Activated CD8-positive, alpha-beta memory T cell treated with anti-CD3 and anti-CD28 coated beads, Interleukin-2, amount 50 U/mL, for 24 hours (primary cell): ENCODE data around the gene NRXN3.

Experiments used
- DNase-seq: peaks from one replicate; pipeline ENCODE4 v3.0.0-alpha.2; 2020; ENCODE audit errors: extremely low read depth

Gene NRXN3

GRCh38 chr14:79575032-79575431 lies 1404.9 kb downstream of the NRXN3 start:
- no peak for DNase-seq

DNA sequence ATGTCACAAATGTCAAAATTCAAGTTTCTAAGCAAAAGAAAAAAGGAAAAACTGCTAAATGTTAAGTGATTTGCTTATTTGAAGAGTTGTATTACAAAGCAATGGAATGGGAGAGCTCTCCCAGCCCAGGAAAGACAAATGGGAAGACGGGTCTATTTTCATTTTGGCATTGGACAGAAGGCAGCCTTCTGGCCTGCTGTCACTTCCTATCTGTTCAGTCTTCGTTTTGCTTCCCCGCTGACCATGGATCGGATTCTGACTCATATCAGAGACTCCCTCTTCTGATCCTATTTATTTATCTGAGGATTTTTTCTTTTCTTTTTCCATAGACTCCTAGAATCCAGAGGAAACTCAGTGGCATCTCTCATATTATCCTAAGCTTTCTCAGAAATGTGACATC lies 1406.3 kb downstream of the NRXN3 start:
- DNase-seq, result no peak

- DNase-seq, result no peak
Measured at GRCh38 chr14:79578470-79578869, 1408.3 kb downstream of the NRXN3 start.

GRCh38 chr14:79580414-79580813 lies 1410.2 kb downstream of the NRXN3 start:
- DNase-seq, result no peak

DNA sequence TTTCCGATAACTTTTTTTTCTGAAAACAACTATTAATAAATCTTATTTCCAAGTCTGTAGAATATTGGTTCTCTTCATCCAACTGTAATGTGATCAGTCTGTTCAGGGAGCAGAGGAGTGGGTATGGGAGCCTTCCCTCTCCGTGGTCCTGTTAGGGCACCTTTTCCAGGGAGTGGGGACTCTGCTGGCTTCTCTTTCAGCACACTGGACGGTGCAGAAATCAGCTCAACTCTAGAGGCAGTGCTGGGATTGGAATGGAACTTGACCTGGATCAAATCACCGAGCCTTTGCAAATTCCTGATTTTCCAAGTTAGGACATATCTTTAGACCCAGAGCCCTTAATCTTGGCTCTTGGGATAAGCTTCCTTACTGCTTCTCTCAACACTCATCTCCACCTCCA lies 1410.7 kb downstream of the NRXN3 start:
- no peak for DNase-seq

GRCh38 chr14:79581912-79582576 lies 1411.9 kb downstream of the NRXN3 start:
- no peak for DNase-seq

- DNase-seq, result no peak
Measured at GRCh38 chr14:79583738-79584408, 1413.7 kb downstream of the NRXN3 start.

DNA sequence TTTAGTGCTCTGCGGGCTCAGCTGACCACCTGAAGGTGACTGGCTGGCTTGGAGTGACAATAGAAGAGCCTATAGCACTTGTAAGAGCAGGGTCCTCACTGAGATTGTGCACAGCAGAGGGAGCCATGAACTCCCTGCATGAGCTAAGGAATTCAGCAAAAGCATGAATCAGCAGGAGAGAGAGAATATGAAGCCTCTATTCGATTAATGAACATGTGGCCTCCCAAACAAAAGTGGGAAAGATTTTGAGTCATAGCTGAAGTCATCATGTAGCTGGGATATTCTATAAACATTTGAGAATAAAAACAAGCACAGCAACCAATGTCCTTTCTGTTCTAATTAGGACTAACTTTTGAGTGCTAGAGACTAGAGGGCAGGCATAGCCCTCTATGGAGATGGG lies 1414.5 kb downstream of the NRXN3 start:
- DNase-seq, result no peak

- no peak for DNase-seq
Measured at GRCh38 chr14:79585845-79586244, 1415.7 kb downstream of the NRXN3 start.

DNA sequence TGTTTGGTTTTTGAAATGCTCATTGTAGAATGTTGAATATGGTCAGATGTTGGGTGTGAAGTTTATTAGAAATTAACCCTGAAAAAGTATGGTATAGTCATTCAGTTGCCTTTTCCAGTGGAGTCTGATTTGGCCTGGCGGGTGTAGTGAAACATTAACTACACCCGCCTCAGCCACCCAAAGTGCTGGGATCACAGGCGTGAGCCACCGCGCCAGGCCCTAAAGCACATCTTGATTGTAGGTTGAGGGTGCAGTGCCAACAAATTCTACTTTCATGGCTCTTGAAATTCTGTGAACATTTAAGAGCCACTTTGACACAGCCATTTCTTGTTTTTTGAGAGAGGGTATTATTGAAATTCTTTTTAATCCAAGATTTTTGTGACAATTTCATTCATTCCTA lies 1416.2 kb downstream of the NRXN3 start:
- no peak for DNase-seq

- DNase-seq, result no peak
Measured at GRCh38 chr14:79586989-79587598, 1416.9 kb downstream of the NRXN3 start.

- no peak for DNase-seq
Measured at GRCh38 chr14:79587875-79588274, 1417.7 kb downstream of the NRXN3 start.

GRCh38 chr14:79588398-79588797 lies 1418.2 kb downstream of the NRXN3 start:
- no peak for DNase-seq

DNA sequence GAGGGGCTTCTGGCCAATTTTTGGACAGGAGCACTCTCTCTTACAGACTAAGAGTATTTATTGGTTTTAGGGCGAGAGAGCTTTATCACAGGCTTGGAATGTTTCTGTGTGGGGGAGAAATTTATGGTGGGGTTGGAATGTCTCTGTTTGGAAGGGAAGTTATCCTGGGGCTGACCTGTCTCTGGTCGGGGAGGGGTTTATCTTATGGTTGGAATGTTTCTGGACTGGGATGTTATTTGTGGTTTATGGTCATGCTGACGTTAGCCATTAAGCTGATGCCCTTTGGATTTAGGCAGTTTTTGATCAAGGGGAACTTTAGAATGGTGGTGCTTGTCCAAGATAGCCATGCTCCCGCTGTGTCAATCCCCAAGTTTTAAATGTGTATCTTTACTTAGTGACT lies 1426.4 kb downstream of the NRXN3 start:
- no peak for DNase-seq

GRCh38 chr14:79597566-79597965 lies 1427.4 kb downstream of the NRXN3 start:
- no peak for DNase-seq

GRCh38 chr14:79598339-79598738 lies 1428.2 kb downstream of the NRXN3 start:
- DNase-seq, result no peak

- no peak for DNase-seq
Measured at GRCh38 chr14:79599239-79599638, 1429.1 kb downstream of the NRXN3 start.

- DNase-seq, result no peak
Measured at GRCh38 chr14:79600406-79600805, 1430.2 kb downstream of the NRXN3 start.

- DNase-seq, result no peak
Measured at GRCh38 chr14:79601579-79601978, 1431.4 kb downstream of the NRXN3 start.

- no peak for DNase-seq
Measured at GRCh38 chr14:79602045-79602444, 1431.9 kb downstream of the NRXN3 start.

- DNase-seq, result no peak
Measured at GRCh38 chr14:79602742-79603141, 1432.6 kb downstream of the NRXN3 start.

DNA sequence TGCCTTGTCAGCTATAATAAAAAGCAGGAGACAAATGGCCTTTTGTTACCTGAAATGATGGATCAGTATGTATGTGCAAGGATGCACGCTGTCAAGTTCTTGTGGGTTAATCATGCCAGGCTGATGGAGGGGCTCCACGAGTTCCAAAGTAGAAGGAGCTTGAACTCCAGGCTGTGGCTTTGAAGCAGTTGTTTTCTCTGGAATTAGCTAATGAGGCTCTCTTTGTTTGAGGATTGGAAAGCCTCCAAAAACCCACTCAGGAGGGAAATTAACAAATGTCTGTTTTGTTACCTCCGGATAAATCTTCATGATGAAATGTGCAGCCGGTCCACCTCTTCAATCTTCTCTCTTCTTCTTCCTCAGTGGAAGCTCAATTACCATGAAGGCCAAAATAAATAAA lies 1435.7 kb downstream of the NRXN3 start:
- no peak for DNase-seq

DNA sequence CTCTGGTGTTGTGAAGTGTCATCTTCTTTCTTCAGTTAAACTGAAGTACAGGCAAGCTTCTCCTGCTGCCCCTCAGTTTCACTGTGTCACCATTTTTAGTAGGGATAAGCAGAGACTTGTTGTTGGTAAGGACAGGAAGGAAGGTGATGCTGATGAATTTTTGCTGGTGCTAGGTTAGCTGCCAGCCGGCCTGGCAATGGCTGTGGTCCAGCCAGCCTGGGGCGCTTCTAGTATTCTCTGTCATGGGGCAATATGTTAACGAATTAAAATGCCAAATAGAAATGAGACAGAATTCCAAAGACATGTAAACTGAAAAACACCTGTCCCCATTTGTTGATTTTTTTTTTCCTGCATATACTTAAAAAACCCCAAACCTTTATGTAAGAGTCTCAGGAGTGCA lies 1438.3 kb downstream of the NRXN3 start:
- DNase-seq, result no peak
